ENCODE measurements around the gene GXYLT2.

DNA sequence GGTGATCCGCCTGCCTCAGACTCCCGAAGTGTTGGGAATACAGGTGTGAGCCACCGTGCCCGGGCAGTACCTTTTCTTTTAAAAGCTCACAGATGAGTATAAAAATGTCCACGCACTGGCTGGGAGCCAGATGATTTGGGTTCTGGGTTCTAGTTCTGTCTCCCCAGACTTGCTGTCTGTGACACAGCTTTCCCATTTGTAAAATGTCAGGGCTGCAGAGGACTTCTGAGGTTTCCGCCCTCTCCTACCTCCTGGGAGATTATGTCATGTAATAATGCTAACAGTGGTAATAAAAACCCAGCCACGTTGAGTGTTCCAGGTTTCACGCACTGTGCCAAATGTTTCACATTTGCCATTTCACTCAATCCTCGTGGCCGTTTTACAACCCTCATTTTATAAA is 107.5 kb downstream of the GXYLT2 start:
- TF ChIP-seq EZH2 (IDR thresholded peaks at IDR 0.05; ENCODE audit: borderline replicate concordance, insufficient read depth, low read depth, low read length, poor library complexity, severe bottlenecking), result no peak
- TF ChIP-seq, protein P1, sequence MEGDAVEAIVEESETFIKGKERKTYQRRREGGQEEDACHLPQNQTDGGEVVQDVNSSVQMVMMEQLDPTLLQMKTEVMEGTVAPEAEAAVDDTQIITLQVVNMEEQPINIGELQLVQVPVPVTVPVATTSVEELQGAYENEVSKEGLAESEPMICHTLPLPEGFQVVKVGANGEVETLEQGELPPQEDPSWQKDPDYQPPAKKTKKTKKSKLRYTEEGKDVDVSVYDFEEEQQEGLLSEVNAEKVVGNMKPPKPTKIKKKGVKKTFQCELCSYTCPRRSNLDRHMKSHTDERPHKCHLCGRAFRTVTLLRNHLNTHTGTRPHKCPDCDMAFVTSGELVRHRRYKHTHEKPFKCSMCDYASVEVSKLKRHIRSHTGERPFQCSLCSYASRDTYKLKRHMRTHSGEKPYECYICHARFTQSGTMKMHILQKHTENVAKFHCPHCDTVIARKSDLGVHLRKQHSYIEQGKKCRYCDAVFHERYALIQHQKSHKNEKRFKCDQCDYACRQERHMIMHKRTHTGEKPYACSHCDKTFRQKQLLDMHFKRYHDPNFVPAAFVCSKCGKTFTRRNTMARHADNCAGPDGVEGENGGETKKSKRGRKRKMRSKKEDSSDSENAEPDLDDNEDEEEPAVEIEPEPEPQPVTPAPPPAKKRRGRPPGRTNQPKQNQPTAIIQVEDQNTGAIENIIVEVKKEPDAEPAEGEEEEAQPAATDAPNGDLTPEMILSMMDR (IDR thresholded peaks at IDR 0.05), result no peak

Data from B cell (primary cell).